ENCODE measurements around the gene PLEKHG4B. TPM values are rescaled to one million over a fixed set of nuclear protein-coding genes. Genes with fewer than 3 reads are reported as not detected.
"Not testable (repeated sequence)": the region's sequence is repeated elsewhere in the genome, so short reads cannot be mapped to it uniquely, and the experiment has no call there.

The PLEKHG4B gene
- polyA plus RNA-seq, 1 donor from 2014 or later, result not detected

- Mint-ChIP-seq H3K4me1 (no peaks in the 10 kb centered on the region), H3K36me3 (no peaks in the 10 kb centered on the region), H3K27me3 (peaks cover 23% of the 10 kb centered on the region), H3K27ac (no peak overlapping the region), H3K4me3 (no peak overlapping the region), H3K9me3 (peaks cover 0 to 2% (median 0%) of the 10 kb centered on the region in 3 donors)
Observed at GRCh38 chr5:96976-97660, 5.2 kb downstream of the PLEKHG4B start.

DNA sequence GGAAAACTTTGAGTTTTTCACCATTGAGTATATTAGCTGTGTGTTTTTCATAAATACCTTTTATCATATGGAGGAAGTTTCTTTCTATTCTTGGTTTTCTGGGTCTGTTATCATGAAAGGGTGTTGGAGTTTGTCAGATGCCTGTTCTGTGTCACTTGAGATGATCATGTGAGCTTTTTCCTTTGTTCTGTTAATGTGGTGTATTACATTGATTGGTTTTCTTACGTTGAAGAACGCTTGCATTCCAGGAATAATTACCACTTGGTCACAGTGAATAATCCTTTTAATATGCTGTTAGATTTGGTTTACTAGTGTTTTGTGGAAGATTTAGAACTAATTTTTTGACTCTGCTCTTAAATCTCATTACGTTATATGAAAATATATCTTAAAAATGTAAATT is 7.8 kb downstream of the PLEKHG4B start:
- Mint-ChIP-seq H3K36me3 (no peaks in the 10 kb centered on the region), H3K27ac (no peak overlapping the region), H3K4me1 (no peaks in the 10 kb centered on the region), H3K9me3 (peaks cover 0 to 2% (median 0%) of the 10 kb centered on the region in 3 donors), H3K4me3 (no peak overlapping the region), H3K27me3 (peaks cover 10% of the 10 kb centered on the region)

GRCh38 chr5:102411-103043 is 10.6 kb downstream of the PLEKHG4B start:
- Mint-ChIP-seq H3K9me3 (no peaks in the 10 kb centered on the region), H3K36me3 (no peaks in the 10 kb centered on the region), H3K27ac (no peak overlapping the region), H3K27me3 (peaks cover 13% of the 10 kb centered on the region), H3K4me3 (no peak overlapping the region), H3K4me1 (no peaks in the 10 kb centered on the region)

- not testable (repeated sequence) for H3K9me3 Mint-ChIP-seq, H3K36me3 Mint-ChIP-seq, H3K4me3 Mint-ChIP-seq, H3K4me1 Mint-ChIP-seq, H3K27ac Mint-ChIP-seq
- peaks cover 11% of the 10 kb centered on the region for H3K27me3 Mint-ChIP-seq
Observed at GRCh38 chr5:104106-104505, 12.1 kb downstream of the PLEKHG4B start.

DNA sequence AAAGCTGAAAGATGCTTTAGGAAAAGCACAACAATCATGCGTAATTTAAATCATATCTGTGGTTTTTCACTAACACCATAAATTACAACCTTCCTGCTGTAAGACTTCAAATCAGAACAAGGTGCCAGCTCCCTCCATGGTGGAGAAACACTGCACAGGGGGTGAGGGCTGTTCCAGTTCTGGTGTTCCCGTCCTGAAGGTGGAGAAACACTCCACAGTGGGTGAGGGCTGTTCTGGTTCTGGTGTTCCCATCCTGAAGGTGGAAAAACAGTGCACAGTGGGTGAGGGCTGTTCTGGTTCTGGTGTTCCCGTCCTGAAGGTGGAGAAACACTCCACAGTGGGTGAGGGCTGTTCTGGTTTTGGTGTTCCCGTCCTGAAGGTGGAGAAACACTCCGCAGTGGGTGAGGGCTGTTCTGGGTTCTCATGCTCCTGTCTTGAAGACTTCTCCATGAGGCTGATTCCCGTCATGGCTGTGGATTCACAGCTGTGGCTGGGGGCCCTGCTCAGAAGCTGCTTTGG is 12.9 kb downstream of the PLEKHG4B start:
- H3K36me3 Mint-ChIP-seq, result no peaks in the 10 kb centered on the region
- H3K9me3 Mint-ChIP-seq, result peaks cover 0 to 3% (median 0%) of the 10 kb centered on the region in 3 donors
- H3K4me1 Mint-ChIP-seq, result no peaks in the 10 kb centered on the region
- H3K27ac Mint-ChIP-seq, result no peak overlapping the region
- H3K4me3 Mint-ChIP-seq, result no peak overlapping the region
- peaks cover 7% of the 10 kb centered on the region for H3K27me3 Mint-ChIP-seq

DNA sequence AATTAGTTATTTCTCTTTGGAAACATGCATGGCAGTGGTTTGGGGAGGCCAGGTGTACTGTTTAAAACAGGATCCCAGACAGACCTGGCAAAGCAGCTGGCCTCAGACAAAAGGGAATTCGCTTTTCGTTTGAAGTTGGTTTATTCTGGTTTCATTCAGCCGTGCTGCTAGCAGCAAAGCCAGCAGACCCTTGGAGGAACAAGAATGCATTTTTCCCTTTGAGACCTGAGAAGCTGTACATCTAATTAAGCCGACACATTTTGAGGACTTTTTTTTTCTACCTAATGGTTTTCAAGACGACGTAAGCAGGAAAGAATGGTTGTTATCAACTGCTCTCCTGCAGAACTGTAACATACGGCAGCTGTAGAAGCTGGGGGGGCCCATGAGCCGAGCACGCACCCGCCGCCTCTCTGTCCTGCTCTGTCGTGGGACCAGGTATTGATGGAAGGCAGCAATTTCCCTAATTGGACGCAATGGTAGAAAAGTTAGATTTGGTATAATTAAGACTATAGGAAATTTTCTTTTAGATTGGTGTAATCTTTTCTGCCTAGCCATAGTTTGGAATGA is 13.6 kb downstream of the PLEKHG4B start:
- no peak overlapping the region for H3K4me3 Mint-ChIP-seq
- H3K9me3 Mint-ChIP-seq, result peaks cover 2 to 3% (median 3%) of the 10 kb centered on the region in 3 donors
- no peaks in the 10 kb centered on the region for H3K4me1 Mint-ChIP-seq
- no peaks in the 10 kb centered on the region for H3K36me3 Mint-ChIP-seq
- peaks cover 6% of the 10 kb centered on the region for H3K27me3 Mint-ChIP-seq
- no peak overlapping the region for H3K27ac Mint-ChIP-seq

- Mint-ChIP-seq H3K27ac (peak overlapping the region in 1 of 3 donors; percentile 39), H3K4me1 (no peaks in the 10 kb centered on the region), H3K27me3 (peaks cover 6% of the 10 kb centered on the region), H3K36me3 (no peaks in the 10 kb centered on the region), H3K4me3 (no peak overlapping the region), H3K9me3 (peaks cover 2 to 6% (median 3%) of the 10 kb centered on the region in 3 donors)
Observed at GRCh38 chr5:106587-106986, 14.6 kb downstream of the PLEKHG4B start.

GRCh38 chr5:107526-107925 is 15.6 kb downstream of the PLEKHG4B start:
- Mint-ChIP-seq H3K4me3 (no peak overlapping the region), H3K4me1 (no peaks in the 10 kb centered on the region), H3K9me3 (peaks cover 2 to 6% (median 3%) of the 10 kb centered on the region in 3 donors), H3K27me3 (peaks cover 5% of the 10 kb centered on the region), H3K27ac (no peak overlapping the region), H3K36me3 (no peaks in the 10 kb centered on the region)

DNA sequence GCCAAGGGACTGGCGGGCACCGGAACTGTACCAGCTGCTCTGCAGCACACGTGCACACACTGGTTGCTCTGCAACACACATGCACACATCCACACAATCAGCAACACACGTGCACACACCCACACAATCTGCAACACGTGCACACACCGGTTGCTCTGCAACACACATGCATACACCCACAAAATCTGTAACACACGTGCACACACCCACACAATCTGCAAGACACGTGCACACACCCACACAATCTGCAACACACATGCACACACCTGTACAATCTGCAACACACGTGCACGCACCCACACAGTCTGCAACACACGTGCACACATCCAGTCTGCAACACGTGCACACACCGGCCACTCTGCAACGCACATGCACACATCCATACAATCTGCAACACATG is 17.9 kb downstream of the PLEKHG4B start:
- Mint-ChIP-seq H3K4me1 (no peaks in the 10 kb centered on the region), H3K9me3 (peaks cover 2 to 6% (median 3%) of the 10 kb centered on the region in 3 donors), H3K27me3 (peaks cover 8% of the 10 kb centered on the region), H3K36me3 (no peaks in the 10 kb centered on the region), H3K27ac (peak overlapping the region in 1 of 3 donors; percentile 88), H3K4me3 (no peak overlapping the region)

- Mint-ChIP-seq H3K36me3 (no peaks in the 10 kb centered on the region), H3K27me3 (peaks cover 8% of the 10 kb centered on the region), H3K27ac (no peak overlapping the region), H3K4me1 (no peaks in the 10 kb centered on the region), H3K4me3 (no peak overlapping the region), H3K9me3 (peaks cover 2 to 6% (median 3%) of the 10 kb centered on the region in 3 donors)
Observed at GRCh38 chr5:110270-110888, 18.4 kb downstream of the PLEKHG4B start.

- Mint-ChIP-seq H3K4me3 (no peak overlapping the region), H3K27me3 (peaks cover 8% of the 10 kb centered on the region), H3K9me3 (peaks cover 2 to 6% (median 3%) of the 10 kb centered on the region in 3 donors), H3K27ac (no peak overlapping the region), H3K4me1 (no peaks in the 10 kb centered on the region), H3K36me3 (no peaks in the 10 kb centered on the region)
Observed at GRCh38 chr5:111171-111570, 19.2 kb downstream of the PLEKHG4B start.

- no peaks in the 10 kb centered on the region for H3K4me1 Mint-ChIP-seq
- peaks cover 4% of the 10 kb centered on the region for H3K36me3 Mint-ChIP-seq
Observed at GRCh38 chr5:119486-120097, 27.6 kb downstream of the PLEKHG4B start.

DNA sequence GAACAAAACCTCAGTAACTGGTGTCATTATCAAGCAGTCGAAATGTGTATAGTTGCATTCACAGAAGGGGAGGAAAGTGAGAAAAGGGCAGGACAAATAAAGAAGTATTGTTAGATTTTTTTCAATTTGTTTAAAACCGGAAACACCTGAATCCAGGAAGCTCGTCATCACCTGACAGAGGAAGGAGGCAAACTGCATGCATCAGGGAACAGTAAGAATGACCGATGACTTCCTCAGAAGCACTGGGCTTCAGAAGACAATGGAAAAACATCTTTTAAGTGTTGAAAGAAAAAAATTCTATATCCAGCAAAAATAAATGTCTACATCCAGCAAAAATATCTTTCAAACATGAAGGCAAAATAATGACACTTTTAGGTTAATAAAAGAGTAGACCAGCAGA is 29.5 kb downstream of the PLEKHG4B start:
- Mint-ChIP-seq H3K4me1 (no peaks in the 10 kb centered on the region), H3K27me3 (peaks cover 2% of the 10 kb centered on the region), H3K27ac (no peak overlapping the region), H3K9me3 (peaks cover 4 to 22% (median 19%) of the 10 kb centered on the region in 3 donors), H3K4me3 (no peak overlapping the region), H3K36me3 (peaks cover 4% of the 10 kb centered on the region)

More at GRCh38 chr5:119486-120097, 27.6 kb downstream of the PLEKHG4B start:
- Mint-ChIP-seq H3K27ac (no peak overlapping the region), H3K4me3 (peak overlapping the region in 1 of 4 donors; percentile 44), H3K9me3 (peaks cover 4 to 14% (median 9%) of the 10 kb centered on the region in 3 donors), H3K27me3 (peaks cover 2% of the 10 kb centered on the region)

GRCh38 chr5:125815-126214 is 33.8 kb downstream of the PLEKHG4B start:
- H3K27me3 Mint-ChIP-seq, result peaks cover 3% of the 10 kb centered on the region
- H3K27ac Mint-ChIP-seq, result no peak overlapping the region
- H3K36me3 Mint-ChIP-seq, result peaks cover 4% of the 10 kb centered on the region
- peaks cover 6 to 22% (median 21%) of the 10 kb centered on the region in 3 donors for H3K9me3 Mint-ChIP-seq
- no peak overlapping the region for H3K4me3 Mint-ChIP-seq
- no peaks in the 10 kb centered on the region for H3K4me1 Mint-ChIP-seq

- Mint-ChIP-seq H3K4me3 (no peak overlapping the region), H3K9me3 (peaks cover 4 to 16% (median 14%) of the 10 kb centered on the region in 3 donors), H3K27ac (no peak overlapping the region), H3K36me3 (peaks cover 2% of the 10 kb centered on the region), H3K4me1 (no peaks in the 10 kb centered on the region), H3K27me3 (peaks cover 3% of the 10 kb centered on the region)
Observed at GRCh38 chr5:126806-127205, 34.8 kb downstream of the PLEKHG4B start.

All from IgD-negative memory B cell (primary cell).